IMR-90 (cell line): ENCODE measurements around the gene AVPR2. TPM values are rescaled to one million over a fixed set of nuclear protein-coding genes. Genes with fewer than 3 reads are reported as not detected.

Experiments
- ATAC-seq: fragments of 200-7000 bp; cut with Tn5 transposase; 2 replicates; pipeline ENCODE4 v1.9.1; 2020; ENCODE audit warnings: low read depth, mild to moderate bottlenecking, moderate library complexity
- BruUV-seq: library from RNA; stranded (reverse); fragments of 400-500 nt; replicated peaks from 2 replicates; lab custom pipeline; 2021; lab: Mats Ljungman, UMichigan
- CTCF ChIA-PET: fragments of 300-600 bp; formaldehyde crosslinking; extraction: SDS; loops from one replicate; lab custom pipeline; 2021; ENCODE audit warnings: antibody characterized with exemption; lab: Yijun Ruan, JAX
- POLR2A ChIA-PET: fragments of 300-600 bp; sonication (Branson Sonifier 250); formaldehyde crosslinking; loops from one replicate; lab custom pipeline; 2022; ENCODE audit warnings: antibody characterized with exemption; ENCODE audit not compliant: unreplicated experiment; lab: Charles Lee
- DNase-seq: peaks from one replicate; pipeline ENCODE4 v3.0.0; 2013
- H2AFZ ChIP-seq: replicated peaks from 2 replicates; pipeline ENCODE3; 2013; ENCODE audit warnings: low read length, mild to moderate bottlenecking; ENCODE audit not compliant: poor library complexity
- H2AK5ac ChIP-seq: 2 replicates; pipeline ENCODE4 v1.6.1; 2013; ENCODE audit warnings: low read depth, low read length, inconsistent platforms
- H2AK9ac ChIP-seq: replicated peaks from 2 replicates; pipeline ENCODE3; 2013; ENCODE audit warnings: mild to moderate bottlenecking, low read depth, low read length, moderate library complexity; ENCODE audit not compliant: poor library complexity
- H2BK120ac ChIP-seq: 2 replicates; pipeline ENCODE4 v1.6.1; 2013; ENCODE audit warnings: low read depth, low read length, inconsistent platforms
- H2BK15ac ChIP-seq: 3 replicates; pipeline ENCODE4 v1.6.1; 2013; ENCODE audit warnings: low read depth, low read length, inconsistent platforms
- H2BK20ac ChIP-seq: 2 replicates; pipeline ENCODE4 v1.6.1; 2013; ENCODE audit warnings: low read depth, mild to moderate bottlenecking, inconsistent platforms, low read length, moderate library complexity
- H2BK5ac ChIP-seq: 2 replicates; pipeline ENCODE4 v1.6.1; 2013; ENCODE audit warnings: mild to moderate bottlenecking, low read depth, low read length, inconsistent platforms; ENCODE audit not compliant: poor library complexity, severe bottlenecking
- H3K14ac ChIP-seq: replicated peaks from 2 replicates; pipeline ENCODE4 v1.6.1; 2013; ENCODE audit warnings: low read depth, low read length, inconsistent platforms
- H3K18ac ChIP-seq: 2 replicates; pipeline ENCODE4 v1.6.1; 2013; ENCODE audit warnings: low read depth, low read length, control low read depth
- H3K23ac ChIP-seq: 2 replicates; pipeline ENCODE4 v1.6.1; 2013; ENCODE audit warnings: low read depth, low read length, inconsistent platforms
- H3K27ac ChIP-seq: 2 replicates; pipeline ENCODE4 v1.5.1; 2013; ENCODE audit warnings: mild to moderate bottlenecking, control low read depth, low read length; ENCODE audit not compliant: insufficient read depth
- H3K27me3 ChIP-seq: 2 replicates; pipeline ENCODE4 v1.6.1; 2013; ENCODE audit warnings: low read length; ENCODE audit not compliant: control insufficient read depth, insufficient read depth
- H3K36me3 ChIP-seq: 2 replicates; pipeline ENCODE4 v1.6.1; 2013; ENCODE audit warnings: low read length, mixed read lengths; ENCODE audit not compliant: control insufficient read depth, insufficient read depth
- H3K4ac ChIP-seq: 2 replicates; pipeline ENCODE4 v1.6.1; 2013; ENCODE audit warnings: low read depth, low read length, inconsistent platforms
- H3K4me1 ChIP-seq: 2 replicates; pipeline ENCODE4 v1.6.1; 2013; ENCODE audit warnings: low read length, mixed read lengths; ENCODE audit not compliant: control insufficient read depth, insufficient read depth
- H3K4me2 ChIP-seq: 2 replicates; pipeline ENCODE4 v1.6.1; 2013; ENCODE audit warnings: low read depth, mild to moderate bottlenecking, control low read depth, low read length, moderate library complexity
- H3K4me3 ChIP-seq: 2 replicates; pipeline ENCODE4 v1.5.1; 2013; ENCODE audit warnings: low read depth, mild to moderate bottlenecking, control low read depth, low read length, moderate library complexity; ENCODE audit not compliant: insufficient read depth
- H3K56ac ChIP-seq: 2 replicates; pipeline ENCODE4 v1.6.1; 2013; ENCODE audit warnings: low read length, inconsistent platforms; ENCODE audit not compliant: insufficient read depth; ENCODE audit errors: extremely low read depth
- H3K79me1 ChIP-seq, 2 experiments: 2 replicates each; pipeline ENCODE4 v1.6.1; 2013; ENCODE audit warnings: low read length in 2 of 2, inconsistent platforms in 1 of 2, low read depth in 1 of 2
- H3K9ac ChIP-seq: 2 replicates; pipeline ENCODE4 v1.6.1; 2013; ENCODE audit warnings: low read depth, low read length, control low read depth
- H3K9me1 ChIP-seq: 2 replicates; pipeline ENCODE4 v1.6.1; 2013; ENCODE audit warnings: low read length, inconsistent platforms; ENCODE audit not compliant: insufficient read depth
- H3K9me3 ChIP-seq: 2 replicates; pipeline ENCODE4 v1.6.1; 2013; ENCODE audit warnings: low read length; ENCODE audit not compliant: control insufficient read depth, insufficient read depth
- H4K20me1 ChIP-seq: 2 replicates; pipeline ENCODE4 v1.6.1; 2013; ENCODE audit warnings: low read length, inconsistent platforms; ENCODE audit not compliant: insufficient read depth
- H4K5ac ChIP-seq: 2 replicates; pipeline ENCODE4 v1.6.1; 2013; ENCODE audit warnings: mild to moderate bottlenecking, low read depth, low read length, control low read depth
- H4K8ac ChIP-seq, 2 experiments: 2 replicates each; pipeline ENCODE4 v1.6.1; 2013; ENCODE audit warnings: low read depth in 2 of 2, low read length in 2 of 2, control low read depth in 1 of 2, inconsistent platforms in 1 of 2
- H4K91ac ChIP-seq: 2 replicates; pipeline ENCODE4 v1.6.1; 2013; ENCODE audit warnings: low read depth, low read length, inconsistent platforms; ENCODE audit not compliant: insufficient read depth
- BHLHE40 ChIP-seq: fragments of 150-350 bp; IDR thresholded peaks from 2 replicates; pipeline ENCODE4 v1.6.1; 2016; ENCODE audit warnings: mild to moderate bottlenecking, low read depth, low read length
- CEBPB ChIP-seq: IDR thresholded peaks from 2 replicates; pipeline ENCODE4 v1.6.1; 2012; ENCODE audit warnings: low read depth, low read length, improper control_type of control experiment
- RAD21 ChIP-seq: IDR thresholded peaks from 2 replicates; pipeline ENCODE4 v1.6.1; 2012; ENCODE audit warnings: low read length, improper control_type of control experiment
- SMC3 ChIP-seq: fragments of 150-350 bp; IDR thresholded peaks from 2 replicates; pipeline ENCODE4 v1.6.1; 2016; ENCODE audit warnings: low read depth, mild to moderate bottlenecking, antibody characterized with exemption, low read length, moderate library complexity
- WGBS, 2 experiments: methylation state at CpG; one replicate each; pipeline versions ENCODE4 v1.1.5 to v1.1.7; 2013; ENCODE audit warnings: missing lambda C conversion rate in 2 of 2; ENCODE audit not compliant: insufficient read length in 1 of 2; ENCODE audit errors: extremely low coverage in 2 of 2; 5-methylcytosine and 5-hydroxymethylcytosine counted together
- dilution Hi-C: fragments of 300-500 bp; cut with HindIII; formaldehyde crosslinking; loops from one replicate; pipeline ENCODE4 v1.14.3; 2018; ENCODE audit warnings: low sequenced_read_pairs; ENCODE audit not compliant: unreplicated experiment
- in situ Hi-C: fragments of 300-500 bp; cut with MboI; formaldehyde crosslinking; loops from 3 replicates; pipeline ENCODE4 v1.14.3; 2019; ENCODE audit warnings: low sequenced_read_pairs, inconsistent platforms, mixed read lengths
- intact Hi-C: fragments of 100-400 bp; cut with micrococcal nuclease; formaldehyde crosslinking; loops from 2 replicates; pipeline ENCODE4 v1.10.0; 2022
- polyA plus RNA-seq, 3 experiments: library from polyadenylated mRNA; depleted of rRNA; stranded (reverse); fragments of >200 nt; gene quantifications; 2 replicates each; pipeline ENCODE4 v1.2.3, GENCODE V29; 2012; ENCODE audit warnings: low replicate concordance in 1 of 3
- total RNA-seq: library from RNA; depleted of rRNA; stranded (reverse); fragments of >200 nt; gene quantifications from 2 replicates; pipeline ENCODE4 v1.2.3, GENCODE V29; 2012
- TF ChIP-seq, protein P1 (sequence below): conservative IDR thresholded peaks from 2 replicates; pipeline ENCODE4 v1.5.1; 2012; ENCODE audit warnings: mild to moderate bottlenecking, low read depth, low read length, improper control_type of control experiment

AVPR2 gene
- total and polyA plus RNA-seq, 2 of the 4 experiments (the other 2 are of a cell fraction): not detected

- Histone ChIP-seq H3K23ac (no peak overlapping the region), H3K27me3 (peaks cover 5% of the 10 kb centered on the region; the same call in 1 of the 2 replicates), H3K4me2 (no peak overlapping the region), H3K4ac (no peak overlapping the region), H3K56ac (no peak overlapping the region), H3K4me3 (no peak overlapping the region), H2BK5ac (no peak overlapping the region), H3K14ac (no peak overlapping the region), H4K91ac (no peak overlapping the region), H4K8ac (no peak overlapping the region), H3K4me1 (peaks cover 2% of the 10 kb centered on the region), H3K9me3 (no peaks in the 10 kb centered on the region), H2BK15ac (no peak overlapping the region), H4K5ac (no peak overlapping the region), H2BK120ac (no peak overlapping the region), H3K9me1 (no peaks in the 10 kb centered on the region; the same call in 1 of the 2 replicates), H3K27ac (no peak overlapping the region), H2AK5ac (no peak overlapping the region), H4K20me1 (no peaks in the 10 kb centered on the region; the same call in 1 of the 2 replicates), H2BK20ac (no peak overlapping the region), H3K36me3 (no peaks in the 10 kb centered on the region), H3K79me1 (peaks cover 0 to 7% of the 10 kb centered on the region in 2 experiments; a peak in 2 of 4 replicates), H2AFZ (peak overlapping the region; percentile 35), H3K9ac (no peak overlapping the region), H3K18ac (no peak overlapping the region), H2AK9ac (no peak overlapping the region)
- dilution Hi-C loops (no loop called here), in situ Hi-C loops (loop anchor here (25.0 kb wide), 1 partner anchor 961 kb away; no protein-coding TSS in a partner anchor), intact Hi-C loops (no loop called here)
- ATAC-seq (peak; percentile 46), DNase-seq (peak; percentile 58)
- CTCF ChIA-PET: interaction anchor here (0.8 kb wide), 1 partner anchor 11 kb away, joined by 7 read pairs; no protein-coding TSS in a partner anchor
- no TSS peak for BruUV-seq
- TF ChIP-seq RAD21: 0 out of 2 replicates have a peak, but pooled peaks have one; percentile 17
- TF ChIP-seq BHLHE40: no peak
- TF ChIP-seq SMC3: peak; percentile 27
- no peak for TF ChIP-seq CEBPB
- TF ChIP-seq, protein P1, sequence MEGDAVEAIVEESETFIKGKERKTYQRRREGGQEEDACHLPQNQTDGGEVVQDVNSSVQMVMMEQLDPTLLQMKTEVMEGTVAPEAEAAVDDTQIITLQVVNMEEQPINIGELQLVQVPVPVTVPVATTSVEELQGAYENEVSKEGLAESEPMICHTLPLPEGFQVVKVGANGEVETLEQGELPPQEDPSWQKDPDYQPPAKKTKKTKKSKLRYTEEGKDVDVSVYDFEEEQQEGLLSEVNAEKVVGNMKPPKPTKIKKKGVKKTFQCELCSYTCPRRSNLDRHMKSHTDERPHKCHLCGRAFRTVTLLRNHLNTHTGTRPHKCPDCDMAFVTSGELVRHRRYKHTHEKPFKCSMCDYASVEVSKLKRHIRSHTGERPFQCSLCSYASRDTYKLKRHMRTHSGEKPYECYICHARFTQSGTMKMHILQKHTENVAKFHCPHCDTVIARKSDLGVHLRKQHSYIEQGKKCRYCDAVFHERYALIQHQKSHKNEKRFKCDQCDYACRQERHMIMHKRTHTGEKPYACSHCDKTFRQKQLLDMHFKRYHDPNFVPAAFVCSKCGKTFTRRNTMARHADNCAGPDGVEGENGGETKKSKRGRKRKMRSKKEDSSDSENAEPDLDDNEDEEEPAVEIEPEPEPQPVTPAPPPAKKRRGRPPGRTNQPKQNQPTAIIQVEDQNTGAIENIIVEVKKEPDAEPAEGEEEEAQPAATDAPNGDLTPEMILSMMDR: peak; percentile 50
- POLR2A ChIA-PET: interaction anchor here (0.5 kb wide), 1 partner anchor 626 kb away, joined by 12 read pairs; no protein-coding TSS in a partner anchor
- WGBS, 2 experiments: 72% methylated on average over 2 of the region's 25 CpGs; no CpG with 5 or more reads in 1 of the 2 experiments
Observed at GRCh38 chrX:153922932-153923857, 18.7 kb downstream of the AVPR2 start.
